Myometrial cell (primary cell): ENCODE results near the gene ABCC8. TPM values are rescaled to one million over a fixed set of nuclear protein-coding genes. Genes with fewer than 3 reads are reported as not detected.

Experiments used
- total RNA-seq: library from RNA; depleted of rRNA; stranded (reverse); fragments of >200 nt; gene quantifications from 2 replicates; pipeline ENCODE4 v1.2.3, GENCODE V29; 2015

ABCC8 gene
- total RNA-seq: not detected in 2 replicates

GRCh38 chr11:17476317-17477083, at the start of gene ABCC8:
TSS of gene ABCC8 (minus strand) at chr11:17476845. CDS start at chr11:17476776, 69 bp downstream.

GRCh38 chr11:17388609-17389210, 87.9 kb downstream of the ABCC8 start, which contains the start of gene KCNJ11:
TSS of gene KCNJ11 (minus strand) at chr11:17388659. CDS start at chr11:17388091, 568 bp downstream.

GRCh38 chr11:17351510-17352176, 125.0 kb downstream of the ABCC8 start, which contains the start of gene NCR3LG1:
TSS of gene NCR3LG1 (plus strand) at chr11:17351800. CDS start at chr11:17351970, 170 bp downstream.

Other genes with a start within 250 kb of the ABCC8 start
- gene NUCB2, start 200.1 kb downstream of the ABCC8 start, total RNA-seq: 77.8 and 90.5 TPM in 2 replicates
- gene NCR3LG1, start 125.0 kb downstream of the ABCC8 start, total RNA-seq: 4.0 and 4.8 TPM in 2 replicates
- gene KCNJ11, start 88.2 kb downstream of the ABCC8 start, total RNA-seq: not detected in 2 replicates
- gene USH1C, start 67.6 kb upstream of the ABCC8 start, total RNA-seq: not detected in 2 replicates
- not detected in 2 replicates for gene OTOG, start 70.4 kb upstream of the ABCC8 start, total RNA-seq
- not detected in 2 replicates for gene MYOD1, start 242.7 kb upstream of the ABCC8 start, total RNA-seq